Activated naive CD8-positive, alpha-beta T cell treated with anti-CD3 and anti-CD28 coated beads, Interleukin-2, amount 10 ng/mL, durations not matched to agents 7 days and 5 days (primary cell): ENCODE data around the gene CAMK2G. TPM values are rescaled to one million over a fixed set of nuclear protein-coding genes. Genes with fewer than 3 reads are reported as not detected.
A peak's percentile ranks its signal among the peaks of the same experiment; 100 is the strongest.
"Not testable (repeated sequence)": the region's sequence is repeated elsewhere in the genome, so short reads cannot be mapped to it uniquely, and the experiment has no call there.

ENCODE experiments used
- ATAC-seq: fragments of 150-1000 bp; cut with Tn5 transposase; one replicate; pipeline ENCODE4 v1.10.0; 2021; ENCODE audit warnings: low read depth, moderate library complexity
- POLR2A ChIA-PET: fragments of 350-600 bp; sonication (Branson Sonifier 250); formaldehyde crosslinking; loops from one replicate; lab custom pipeline; 2021; ENCODE audit warnings: antibody characterized with exemption; lab: Charles Lee
- DNase-seq: peaks from one replicate; pipeline ENCODE4 v3.0.0; 2021
- H3K27ac Mint-ChIP-seq: one replicate; pipeline ENCODE4 v1.8.0; 2022; ENCODE audit warnings: mild to moderate bottlenecking, mixed read lengths
- H3K27me3 Mint-ChIP-seq: one replicate; pipeline ENCODE4 v1.8.0; 2022; ENCODE audit warnings: mild to moderate bottlenecking, moderate library complexity, mixed read lengths
- H3K36me3 Mint-ChIP-seq: one replicate; pipeline ENCODE4 v1.8.0; 2021; ENCODE audit warnings: mild to moderate bottlenecking, mixed read lengths
- H3K4me1 Mint-ChIP-seq: one replicate; pipeline ENCODE4 v1.8.0; 2021; ENCODE audit warnings: mixed read lengths
- H3K4me3 Mint-ChIP-seq: one replicate; pipeline ENCODE4 v1.8.0; 2022; ENCODE audit warnings: mild to moderate bottlenecking, moderate library complexity, mixed read lengths
- H3K9me3 Mint-ChIP-seq: one replicate; pipeline ENCODE4 v1.8.0; 2021; ENCODE audit warnings: mixed read lengths
- total RNA-seq, 2 experiments: library from RNA; stranded (reverse); gene quantifications; one replicate each; pipeline ENCODE4 v1.2.3, GENCODE V29; 2021

CAMK2G gene
- total RNA-seq = 10 to 100 TPM; 48.6 to 53.5 TPM

DNA sequence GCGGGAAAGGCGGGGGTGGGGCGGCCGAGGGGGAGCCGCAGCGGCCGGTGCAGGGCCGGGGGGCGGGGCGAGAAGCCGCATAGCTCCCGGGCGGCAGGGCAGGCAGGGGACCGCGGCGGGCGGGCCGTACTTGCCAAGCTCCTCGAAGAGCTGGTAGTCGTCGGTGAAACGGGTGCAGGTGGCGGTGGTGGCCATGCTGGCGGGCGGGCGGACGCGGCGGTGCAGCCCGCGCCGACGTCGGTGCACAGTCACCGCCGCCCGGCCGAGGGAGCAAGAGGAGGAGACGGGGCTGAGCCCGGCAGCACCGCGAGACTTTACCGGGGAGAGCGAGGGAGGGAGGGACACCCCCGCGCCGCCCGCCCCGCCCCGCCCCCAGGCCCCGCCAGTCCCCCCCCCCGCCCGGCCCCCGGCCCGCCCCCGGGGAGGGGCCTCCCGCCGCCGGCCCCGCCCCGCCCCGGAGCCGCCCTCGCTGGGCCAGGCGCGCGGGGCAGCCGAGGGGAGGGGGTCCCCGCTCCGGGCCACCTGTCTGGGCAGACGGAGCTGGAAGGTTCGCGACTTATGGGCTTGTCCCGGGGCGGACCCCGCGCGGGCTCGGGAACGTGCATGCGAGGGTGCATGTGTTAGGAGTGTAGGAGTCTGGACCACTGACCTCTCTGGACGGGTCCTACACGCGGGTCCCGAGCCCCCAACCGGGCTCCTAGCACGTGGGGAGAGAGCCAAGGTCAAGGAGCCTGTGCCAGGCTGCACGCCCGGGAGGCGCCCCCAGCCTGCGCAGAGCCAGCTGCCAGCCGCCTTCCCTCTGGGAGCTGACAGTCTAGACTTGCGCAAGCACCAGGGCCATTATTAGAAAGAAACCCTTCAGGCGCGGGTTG, at the start of gene CAMK2G:
CAMK2G (minus strand) TSS at position 289 of the 872 bp plus-strand sequence; CDS start at position 195, 94 bp downstream.
- peak; percentile 88 for ATAC-seq
- no peaks in the 10 kb centered on the region for H3K27me3 Mint-ChIP-seq
- H3K27ac Mint-ChIP-seq = peak within 1 kb of the TSS; percentile 79
- H3K4me3 Mint-ChIP-seq = peak within 1 kb of the TSS; percentile 95
- H3K4me1 Mint-ChIP-seq = peaks cover 55% of the 10 kb centered on the region
- H3K9me3 Mint-ChIP-seq = no peaks in the 10 kb centered on the region
- peaks cover 19% of the 10 kb centered on the region for H3K36me3 Mint-ChIP-seq
- POLR2A ChIA-PET = interaction anchor here (1.0 to 2.8 kb wide), 7 partner anchors 9 to 102 kb away, joined by 3 to 24 read pairs (median 15); no protein-coding TSS in a partner anchor
- DNase-seq = peak; percentile 86

DNA sequence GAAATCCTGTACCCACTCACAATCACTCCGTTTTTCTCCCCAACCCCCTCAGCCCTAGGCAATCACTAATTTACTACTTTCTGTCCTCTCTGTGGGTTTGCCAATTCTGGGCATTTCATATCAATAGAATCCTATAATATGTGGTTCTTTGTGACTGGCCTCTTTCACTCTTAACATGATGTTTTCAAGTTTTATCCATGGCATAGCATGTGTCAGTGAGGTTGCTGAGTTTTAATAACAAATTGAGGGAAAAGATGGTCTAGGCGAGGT, 48.4 kb upstream of the CAMK2G start:
- DNase-seq (no peak), ATAC-seq (no peak)
- H3K4me3 Mint-ChIP-seq = no peak overlapping the region
- no peak overlapping the region for H3K27ac Mint-ChIP-seq
- H3K36me3 Mint-ChIP-seq = peaks cover 11% of the 10 kb centered on the region
- peaks cover 58% of the 10 kb centered on the region for H3K27me3 Mint-ChIP-seq
- peaks cover 5% of the 10 kb centered on the region for H3K9me3 Mint-ChIP-seq
- POLR2A ChIA-PET = no interaction called here
- H3K4me1 Mint-ChIP-seq = peaks cover 25% of the 10 kb centered on the region

DNA sequence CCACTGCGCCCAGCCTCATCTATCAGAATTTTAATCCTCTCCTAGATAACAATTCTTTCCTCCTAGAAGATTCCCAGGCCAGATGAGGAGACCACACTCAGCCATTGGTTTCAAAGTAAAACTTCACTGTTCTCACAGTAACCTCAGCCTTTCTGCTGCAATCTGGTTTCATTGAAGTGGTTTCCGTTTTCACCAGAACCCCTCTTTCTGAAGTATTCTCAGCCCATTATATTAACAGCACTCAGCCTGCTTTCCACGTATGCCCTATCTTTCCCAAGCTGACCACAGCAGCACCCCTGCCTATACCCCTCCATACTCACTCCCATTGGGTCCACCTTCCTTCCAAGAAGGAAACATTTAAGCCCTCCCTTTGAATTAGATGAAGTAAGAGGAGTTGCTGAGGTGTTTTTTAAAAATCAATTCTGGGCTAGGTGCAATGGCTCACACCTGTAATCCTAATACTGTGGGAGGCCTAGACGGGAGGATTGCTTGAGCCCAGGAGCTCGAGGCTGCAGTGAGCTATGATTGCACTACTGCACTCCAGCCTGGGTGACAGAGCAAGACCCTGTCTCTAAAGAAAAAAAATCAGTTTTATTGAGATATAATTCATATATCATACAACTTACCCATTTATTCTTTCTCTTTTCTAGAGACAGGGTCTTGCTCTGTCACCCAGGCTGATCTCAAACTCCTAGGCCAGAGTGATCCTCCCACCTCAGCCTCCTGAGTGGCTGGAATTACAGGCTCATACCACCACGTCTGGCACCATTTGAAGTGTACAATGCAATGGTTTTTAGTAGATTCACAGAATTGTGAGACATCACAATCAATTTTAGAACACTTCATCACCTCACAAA, 47.9 kb upstream of the CAMK2G start:
- POLR2A ChIA-PET = interaction anchor here (0.6 kb wide), 1 partner anchor 179 kb away, joined by 3 read pairs; no protein-coding TSS in a partner anchor
- ATAC-seq (peak; percentile 81), DNase-seq (peak; percentile 49)
- Mint-ChIP-seq H3K4me1 (peaks cover 25% of the 10 kb centered on the region), H3K4me3 (peak overlapping the region; percentile 63), H3K36me3 (peaks cover 11% of the 10 kb centered on the region), H3K27me3 (peaks cover 52% of the 10 kb centered on the region), H3K9me3 (peaks cover 7% of the 10 kb centered on the region), H3K27ac (peak overlapping the region; percentile 53)

DNA sequence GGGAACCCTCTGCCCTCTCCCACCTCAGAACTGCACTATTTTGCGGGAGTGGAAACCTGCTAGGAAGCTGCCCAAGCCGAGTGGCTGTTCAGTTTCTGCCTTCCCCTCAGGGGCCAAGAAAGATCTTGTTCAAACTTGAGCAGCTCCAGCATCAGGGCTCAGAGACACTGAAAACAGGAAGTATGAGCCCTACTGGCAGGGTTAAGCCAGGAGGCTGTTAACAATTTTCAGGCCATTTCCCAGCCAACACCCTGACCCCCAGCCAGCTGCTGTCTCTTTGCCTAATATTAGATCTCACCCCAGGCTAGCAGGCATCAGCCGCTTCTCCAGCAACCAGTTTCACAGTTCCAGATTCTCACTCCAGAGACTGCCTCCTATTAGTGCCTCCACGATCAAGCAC, 45.7 kb upstream of the CAMK2G start:
- H3K9me3 Mint-ChIP-seq = peaks cover 7% of the 10 kb centered on the region
- ATAC-seq = peak; percentile 41
- H3K4me3 Mint-ChIP-seq = no peak overlapping the region
- POLR2A ChIA-PET = interaction anchor here (1.4 kb wide), 1 partner anchor 9 kb away, joined by 5 read pairs; the partner anchor contains the start of gene PLAU
- H3K27ac Mint-ChIP-seq = no peak overlapping the region
- H3K36me3 Mint-ChIP-seq = peaks cover 14% of the 10 kb centered on the region
- H3K27me3 Mint-ChIP-seq = peaks cover 42% of the 10 kb centered on the region
- no peak for DNase-seq
- H3K4me1 Mint-ChIP-seq = peaks cover 28% of the 10 kb centered on the region

DNA sequence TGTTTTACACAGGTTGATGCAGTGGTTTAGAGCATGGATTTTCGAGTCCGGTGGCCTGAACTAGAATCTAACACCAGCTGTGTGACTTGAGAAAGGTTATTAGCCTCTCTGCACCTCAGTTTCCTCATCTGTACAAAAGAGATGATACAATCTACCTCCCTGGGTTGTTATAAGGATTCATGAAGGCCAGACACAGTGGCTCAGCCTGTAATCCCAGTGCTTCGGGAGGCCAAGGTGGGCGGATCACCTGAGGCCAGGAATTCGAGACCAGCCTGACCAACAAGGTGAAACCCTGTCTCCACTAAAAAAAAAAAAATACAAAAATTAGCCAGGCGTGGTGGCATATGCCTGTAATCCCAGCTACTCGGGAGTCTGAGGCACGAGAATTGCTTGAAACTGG, 45.1 kb upstream of the CAMK2G start:
- ATAC-seq, H3K27ac Mint-ChIP-seq, H3K9me3 Mint-ChIP-seq, DNase-seq, H3K4me3 Mint-ChIP-seq: not testable (repeated sequence)
- POLR2A ChIA-PET = interaction anchor here (0.6 to 1.4 kb wide), 2 partner anchors 8 to 1191 kb away, joined by 3 to 5 read pairs; partner anchors contain the start of gene PLAU
- Mint-ChIP-seq H3K4me1 (peaks cover 27% of the 10 kb centered on the region), H3K36me3 (peaks cover 14% of the 10 kb centered on the region), H3K27me3 (peaks cover 42% of the 10 kb centered on the region)

DNA sequence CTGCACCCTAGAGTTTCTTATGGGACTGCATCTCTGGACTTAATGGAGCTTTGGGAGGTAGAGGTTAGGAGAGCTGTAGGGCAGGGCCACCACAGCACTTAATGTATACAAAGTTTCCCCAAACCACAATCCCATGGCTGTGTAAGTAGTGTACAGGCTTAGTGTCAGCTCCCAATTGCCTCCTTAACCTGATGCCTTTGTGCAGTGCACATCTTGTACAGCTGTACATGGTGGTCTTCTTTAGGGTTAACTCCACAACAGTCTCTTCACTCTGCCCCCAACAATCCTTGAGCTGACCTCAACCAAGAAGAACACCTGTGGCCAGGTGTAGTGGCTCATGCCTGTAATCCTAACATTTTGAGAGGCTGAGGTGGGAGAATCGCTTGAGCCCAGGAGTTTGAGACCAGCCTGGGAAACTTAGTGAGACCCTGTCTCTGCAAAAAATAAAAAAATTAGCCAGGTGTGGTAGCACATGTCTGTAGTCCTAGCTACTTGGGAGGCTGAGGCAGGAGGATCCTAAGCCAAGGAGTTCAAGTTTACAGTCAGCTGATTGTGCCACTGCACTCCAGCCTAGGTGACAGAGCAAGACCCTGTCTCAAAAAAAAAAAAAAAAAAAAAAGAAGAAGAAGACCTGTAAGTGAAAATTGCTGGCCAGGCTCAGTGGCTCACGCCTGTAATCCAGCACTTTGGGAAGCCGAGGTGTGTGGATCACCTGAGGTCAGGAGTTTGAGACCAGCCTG, 43.4 kb upstream of the CAMK2G start:
- Mint-ChIP-seq H3K9me3 (peaks cover 7% of the 10 kb centered on the region), H3K36me3 (peaks cover 15% of the 10 kb centered on the region), H3K4me3 (no peak overlapping the region), H3K27ac (no peak overlapping the region), H3K27me3 (peaks cover 43% of the 10 kb centered on the region), H3K4me1 (peaks cover 23% of the 10 kb centered on the region)
- DNase-seq = no peak
- POLR2A ChIA-PET = no interaction called here
- no peak for ATAC-seq

DNA sequence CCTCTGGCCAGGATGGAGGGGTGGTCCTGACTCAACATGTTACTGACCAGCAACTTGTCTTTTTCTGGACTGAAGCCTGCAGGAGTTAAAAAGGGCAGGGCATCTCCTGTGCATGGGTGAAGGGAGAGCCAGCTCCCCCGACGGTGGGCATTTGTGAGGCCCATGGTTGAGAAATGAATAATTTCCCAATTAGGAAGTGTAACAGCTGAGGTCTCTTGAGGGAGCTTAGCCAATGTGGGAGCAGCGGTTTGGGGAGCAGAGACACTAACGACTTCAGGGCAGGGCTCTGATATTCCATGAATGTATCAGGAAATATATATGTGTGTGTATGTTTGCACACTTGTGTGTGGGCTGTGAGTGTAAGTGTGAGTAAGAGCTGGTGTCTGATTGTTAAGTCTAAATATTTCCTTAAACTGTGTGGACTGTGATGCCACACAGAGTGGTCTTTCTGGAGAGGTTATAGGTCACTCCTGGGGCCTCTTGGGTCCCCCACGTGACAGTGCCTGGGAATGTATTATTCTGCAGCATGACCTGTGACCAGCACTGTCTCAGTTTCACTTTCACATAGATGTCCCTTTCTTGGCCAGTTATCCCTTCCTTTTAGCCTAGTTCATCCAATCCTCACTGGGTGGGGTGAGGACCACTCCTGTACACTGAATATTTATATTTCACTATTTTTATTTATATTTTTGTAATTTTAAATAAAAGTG, 42.6 kb upstream of the CAMK2G start:
- POLR2A ChIA-PET = no interaction called here
- H3K36me3 Mint-ChIP-seq = peaks cover 15% of the 10 kb centered on the region
- ATAC-seq (peak; percentile 21), DNase-seq (no peak)
- peaks cover 17% of the 10 kb centered on the region for H3K4me1 Mint-ChIP-seq
- H3K9me3 Mint-ChIP-seq = peaks cover 7% of the 10 kb centered on the region
- H3K27me3 Mint-ChIP-seq = peaks cover 48% of the 10 kb centered on the region
- no peak overlapping the region for H3K27ac Mint-ChIP-seq
- H3K4me3 Mint-ChIP-seq = no peak overlapping the region

DNA sequence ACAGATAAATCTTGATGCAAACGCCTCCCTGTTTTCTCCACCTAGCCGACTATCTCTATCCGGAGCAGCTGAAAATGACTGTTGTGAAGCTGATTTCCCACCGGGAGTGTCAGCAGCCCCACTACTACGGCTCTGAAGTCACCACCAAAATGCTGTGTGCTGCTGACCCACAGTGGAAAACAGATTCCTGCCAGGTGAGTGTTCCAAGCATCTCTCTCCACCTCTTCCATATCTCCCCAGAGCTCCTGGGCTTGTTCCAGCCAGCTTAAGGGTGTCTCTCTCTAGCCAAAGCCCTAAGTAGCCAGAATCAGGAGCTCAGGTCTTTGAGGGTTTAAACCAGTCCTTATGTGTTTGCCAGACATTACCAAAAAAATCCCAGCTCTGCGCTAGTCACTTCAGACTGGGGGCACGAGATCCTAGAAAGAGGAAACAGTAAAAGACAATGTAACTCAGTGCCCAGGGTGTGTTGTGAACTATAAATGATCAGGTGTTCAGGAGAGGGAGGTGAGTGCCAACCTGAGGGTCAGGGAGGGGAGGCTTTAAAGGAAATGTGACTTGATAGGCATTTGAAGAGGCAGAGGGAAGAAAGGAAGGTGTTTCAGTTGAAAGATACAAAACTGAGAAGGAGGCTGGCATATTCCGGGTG, 41.0 kb upstream of the CAMK2G start:
- Mint-ChIP-seq H3K36me3 (peaks cover 15% of the 10 kb centered on the region), H3K4me3 (no peak overlapping the region), H3K27ac (no peak overlapping the region), H3K9me3 (peaks cover 7% of the 10 kb centered on the region), H3K27me3 (peaks cover 57% of the 10 kb centered on the region), H3K4me1 (peaks cover 19% of the 10 kb centered on the region)
- no peak for DNase-seq
- ATAC-seq = no peak
- POLR2A ChIA-PET = no interaction called here

DNA sequence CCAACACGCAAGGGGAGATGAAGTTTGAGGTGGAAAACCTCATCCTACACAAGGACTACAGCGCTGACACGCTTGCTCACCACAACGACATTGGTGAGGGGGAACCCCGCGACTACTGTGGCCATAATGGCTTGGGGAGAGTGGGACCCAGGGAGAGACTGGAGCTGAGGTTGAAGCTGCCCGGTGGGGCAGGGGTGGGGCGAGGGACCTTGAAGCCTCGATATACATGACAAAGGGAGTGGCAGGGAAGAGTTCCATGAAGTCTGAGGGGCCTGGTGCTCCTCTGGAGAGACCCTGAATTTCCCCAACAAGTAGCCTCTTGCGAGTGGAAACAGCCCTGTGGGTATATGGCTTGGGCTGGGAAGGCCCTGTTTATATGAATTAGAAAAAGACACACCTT, 39.7 kb upstream of the CAMK2G start:
- H3K27ac Mint-ChIP-seq = no peak overlapping the region
- H3K27me3 Mint-ChIP-seq = peaks cover 55% of the 10 kb centered on the region
- no peak for ATAC-seq
- no peak overlapping the region for H3K4me3 Mint-ChIP-seq
- DNase-seq = no peak
- H3K36me3 Mint-ChIP-seq = peaks cover 10% of the 10 kb centered on the region
- H3K9me3 Mint-ChIP-seq = peaks cover 7% of the 10 kb centered on the region
- H3K4me1 Mint-ChIP-seq = peaks cover 23% of the 10 kb centered on the region
- POLR2A ChIA-PET = no interaction called here

DNA sequence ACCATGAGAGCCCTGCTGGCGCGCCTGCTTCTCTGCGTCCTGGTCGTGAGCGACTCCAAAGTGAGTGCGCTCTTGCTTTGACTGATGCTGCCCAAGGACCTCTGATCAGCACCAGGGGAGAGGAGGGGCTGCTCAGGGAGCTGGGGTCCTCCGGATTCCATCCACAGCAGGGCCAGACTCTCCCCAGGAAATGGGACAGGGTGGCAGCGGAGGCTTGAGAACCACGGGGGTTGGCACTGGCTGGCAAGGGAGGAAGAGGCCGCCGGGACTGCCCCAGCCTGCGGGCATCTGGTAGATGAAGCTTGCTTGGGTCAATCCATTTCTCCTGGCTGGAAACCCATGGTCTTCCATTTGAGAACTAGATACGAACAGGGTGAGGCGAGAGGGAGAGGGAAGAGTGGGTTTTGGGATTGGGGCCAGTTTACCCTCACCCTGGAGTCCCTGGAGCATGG, 37.2 kb upstream of the CAMK2G start:
- ATAC-seq (no peak), DNase-seq (no peak)
- H3K4me1 Mint-ChIP-seq = peaks cover 33% of the 10 kb centered on the region
- H3K27ac Mint-ChIP-seq = peak overlapping the region; percentile 82
- no peaks in the 10 kb centered on the region for H3K9me3 Mint-ChIP-seq
- H3K4me3 Mint-ChIP-seq = peak overlapping the region; percentile 94
- peaks cover 4% of the 10 kb centered on the region for H3K36me3 Mint-ChIP-seq
- H3K27me3 Mint-ChIP-seq = peaks cover 68% of the 10 kb centered on the region
- POLR2A ChIA-PET = interaction anchor here (1.0 kb wide), 1 partner anchor 8 kb away, joined by 5 read pairs; no protein-coding TSS in a partner anchor

DNA sequence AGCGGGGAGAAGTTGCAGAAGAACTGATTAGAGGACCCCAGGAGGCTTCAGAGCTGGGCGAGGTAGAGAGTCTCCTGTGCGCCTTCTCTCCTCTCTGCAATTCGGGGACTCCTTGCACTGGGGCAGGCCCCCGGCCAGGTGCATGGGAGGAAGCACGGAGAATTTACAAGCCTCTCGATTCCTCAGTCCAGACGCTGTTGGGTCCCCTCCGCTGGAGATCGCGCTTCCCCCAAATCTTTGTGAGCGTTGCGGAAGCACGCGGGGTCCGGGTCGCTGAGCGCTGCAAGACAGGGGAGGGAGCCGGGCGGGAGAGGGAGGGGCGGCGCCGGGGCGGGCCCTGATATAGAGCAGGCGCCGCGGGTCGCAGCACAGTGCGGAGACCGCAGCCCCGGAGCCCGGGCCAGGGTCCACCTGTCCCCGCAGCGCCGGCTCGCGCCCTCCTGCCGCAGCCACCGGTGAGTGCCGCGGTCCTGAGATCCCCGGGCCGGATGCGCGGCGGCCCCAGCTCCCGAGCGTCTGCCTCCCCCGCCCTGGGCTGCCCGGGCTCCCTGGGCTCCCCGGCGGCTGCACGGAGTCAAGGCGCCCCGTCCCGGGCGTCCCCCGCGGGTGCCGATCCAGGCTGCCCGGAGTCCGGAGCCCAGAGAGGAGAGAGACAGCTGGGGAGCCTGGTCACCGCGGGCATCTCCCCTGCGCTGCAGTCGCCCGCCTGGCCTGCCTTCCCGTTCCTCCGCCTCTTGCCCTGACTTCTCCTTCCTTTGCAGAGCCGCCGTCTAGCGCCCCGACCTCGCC, 36.6 kb upstream of the CAMK2G start, which contains the start of gene PLAU:
PLAU (plus strand) TSS at position 369 of the 789 bp plus-strand sequence. CDS start 424 bp downstream, outside the sequence.
- POLR2A ChIA-PET = interaction anchor here (1.0 kb wide), 1 partner anchor 9 kb away, joined by 5 read pairs; no protein-coding TSS in a partner anchor
- ATAC-seq (peak; percentile 74), DNase-seq (peak; percentile 71)
- peaks cover 33% of the 10 kb centered on the region for H3K4me1 Mint-ChIP-seq
- peaks cover 67% of the 10 kb centered on the region for H3K27me3 Mint-ChIP-seq
- no peaks in the 10 kb centered on the region for H3K9me3 Mint-ChIP-seq
- peaks cover 4% of the 10 kb centered on the region for H3K36me3 Mint-ChIP-seq
- peak within 1 kb of the TSS; percentile 82 for H3K27ac Mint-ChIP-seq
- peak within 1 kb of the TSS; percentile 94 for H3K4me3 Mint-ChIP-seq
